ENCODE results near the gene WDR59. TPM values are rescaled to one million over a fixed set of nuclear protein-coding genes. Genes with fewer than 3 reads are reported as not detected.

Gene WDR59
- total and polyA plus RNA-seq, 9 of the 15 experiments (the other 6 are each of a cell fraction or from before 2014, with no cell fraction given): 12.7 to 126 (median 34.7) TPM

DNA sequence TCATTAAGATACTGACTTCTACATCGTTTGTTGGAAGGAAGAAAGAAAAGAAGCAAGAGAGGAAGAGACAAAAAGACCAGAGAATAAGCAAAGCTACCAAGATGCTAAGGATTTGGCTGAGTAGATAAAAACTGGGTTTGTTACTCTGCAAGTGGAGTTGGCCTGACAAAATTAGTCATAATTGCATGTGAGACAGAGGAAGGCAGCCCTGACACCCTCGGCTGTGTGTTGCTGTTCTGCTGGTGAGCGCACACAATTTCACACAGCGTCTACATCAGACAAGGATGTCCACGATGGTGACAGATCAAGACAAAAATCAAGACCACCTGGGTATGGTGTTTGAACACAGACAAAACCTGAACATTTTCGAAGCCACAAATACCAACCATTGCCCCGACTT lies 134.9 kb downstream of the WDR59 start (continued):
- TF ChIP-seq, protein P1, sequence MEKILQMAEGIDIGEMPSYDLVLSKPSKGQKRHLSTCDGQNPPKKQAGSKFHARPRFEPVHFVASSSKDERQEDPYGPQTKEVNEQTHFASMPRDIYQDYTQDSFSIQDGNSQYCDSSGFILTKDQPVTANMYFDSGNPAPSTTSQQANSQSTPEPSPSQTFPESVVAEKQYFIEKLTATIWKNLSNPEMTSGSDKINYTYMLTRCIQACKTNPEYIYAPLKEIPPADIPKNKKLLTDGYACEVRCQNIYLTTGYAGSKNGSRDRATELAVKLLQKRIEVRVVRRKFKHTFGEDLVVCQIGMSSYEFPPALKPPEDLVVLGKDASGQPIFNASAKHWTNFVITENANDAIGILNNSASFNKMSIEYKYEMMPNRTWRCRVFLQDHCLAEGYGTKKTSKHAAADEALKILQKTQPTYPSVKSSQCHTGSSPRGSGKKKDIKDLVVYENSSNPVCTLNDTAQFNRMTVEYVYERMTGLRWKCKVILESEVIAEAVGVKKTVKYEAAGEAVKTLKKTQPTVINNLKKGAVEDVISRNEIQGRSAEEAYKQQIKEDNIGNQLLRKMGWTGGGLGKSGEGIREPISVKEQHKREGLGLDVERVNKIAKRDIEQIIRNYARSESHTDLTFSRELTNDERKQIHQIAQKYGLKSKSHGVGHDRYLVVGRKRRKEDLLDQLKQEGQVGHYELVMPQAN (IDR thresholded peaks at IDR 0.05; ENCODE audit: borderline replicate concordance): no peak

DNA sequence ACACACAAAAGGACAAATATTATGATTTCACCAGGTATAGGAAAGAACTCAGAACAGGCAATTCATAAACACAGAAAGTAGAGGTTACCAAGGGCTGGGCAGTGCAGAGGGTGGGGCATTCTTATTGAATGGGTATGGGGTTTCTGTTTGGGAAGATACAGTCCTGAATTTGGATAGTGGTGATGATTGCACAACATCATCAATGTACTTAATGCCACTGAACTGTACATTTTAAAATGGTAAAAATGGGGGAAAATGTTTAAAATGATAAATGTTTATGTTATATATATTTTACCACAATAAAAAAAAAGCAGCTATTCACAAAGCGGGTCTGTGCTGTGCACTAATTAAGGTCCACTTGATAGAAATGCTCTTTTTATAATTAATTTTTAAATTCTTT lies 137.7 kb downstream of the WDR59 start:
- 43% methylated on average over 1 of the region's 1 CpG for WGBS (ENCODE audit: insufficient coverage, low coverage, missing lambda C conversion rate)
- H3K27ac ChIP-seq (ENCODE audit: extremely low read depth, low read depth, low read length): no peak overlapping the region
- H2AFZ ChIP-seq (ENCODE audit: low read depth, low read length): no peak overlapping the region
- no peak overlapping the region for H3K9ac ChIP-seq (ENCODE audit: insufficient read depth in 1 of 2, low read depth in 2 of 2, low read length in 2 of 2)
- no peaks in the 10 kb centered on the region for H3K9me3 ChIP-seq (replicated peaks; ENCODE audit: control insufficient read depth, insufficient read depth, low read depth, low read length)
- intact Hi-C loops (cut with micrococcal nuclease): no loop called here
- H3K36me3 ChIP-seq (ENCODE audit: control insufficient read depth, insufficient read depth, low read length): no peaks in the 10 kb centered on the region
- H4K20me1 ChIP-seq (replicated peaks; ENCODE audit: control insufficient read depth, insufficient read depth, low read length): no peaks in the 10 kb centered on the region
- FAIRE-seq (no peak), ATAC-seq (no peak), DNase-seq (ENCODE audit: extremely low read depth in 1 of 4, low spot score in 3 of 4) (no peak)
- peaks cover 7 to 9% of the 10 kb centered on the region in 2 experiments; a peak in 4 of 5 replicates for H3K27me3 ChIP-seq (ENCODE audit: control insufficient read depth in 2 of 2, insufficient read depth in 2 of 2, low read length in 2 of 2)
- no peak overlapping the region for H3K4me2 ChIP-seq (ENCODE audit: insufficient read depth, low read length)
- no peaks in the 10 kb centered on the region for H3K9me1 ChIP-seq (ENCODE audit: control insufficient read depth, insufficient read depth, low read length)
- no TSS peak for BruUV-seq (replicated peaks)
- CTCF ChIA-PET (ENCODE audit: low intra/inter-chr PET ratio): no interaction called here
- in situ Hi-C loops (cut with MboI): no loop called here
- POLR2A ChIA-PET: interaction anchor here (0.6 to 0.7 kb wide), 2 partner anchors 108 to 109 kb away, joined by 3 read pairs; no protein-coding TSS in a partner anchor
- no peak overlapping the region for H3K4me3 ChIP-seq
- H3K79me2 ChIP-seq (ENCODE audit: control insufficient read depth, insufficient read depth, low read length): no peaks in the 10 kb centered on the region
- TF ChIP-seq NCOR1 (IDR thresholded peaks at IDR 0.05): no peak
- no peak for TF ChIP-seq ARID2 (IDR thresholded peaks at IDR 0.05)
- no peak for TF ChIP-seq POLR2AphosphoS5 (IDR thresholded peaks at IDR 0.05; ENCODE audit: control insufficient read depth, insufficient read depth, low read depth, low read length)
- TF ChIP-seq ZNF311 (CRISPR knock-in tag; IDR thresholded peaks at IDR 0.05): no peak
- TF ChIP-seq CEBPB (tag; IDR thresholded peaks at IDR 0.05): peak; percentile 56; the same call in 1 of the 2 replicates
- TF ChIP-seq HDAC1 (IDR thresholded peaks at IDR 0.05): no peak
- no peak for TF ChIP-seq ZNF23 (CRISPR knock-in tag; IDR thresholded peaks at IDR 0.05)
- TF ChIP-seq NFATC3 (IDR thresholded peaks at IDR 0.05): no peak
- no peak for TF ChIP-seq CEBPG (CRISPR knock-in tag; IDR thresholded peaks at IDR 0.05)
- peak in 1 of 2 experiments; percentile 50; a peak in 1 of 4 replicates for TF ChIP-seq CEBPG (tag; conservative IDR thresholded peaks at IDR 0.05 in 1 of 2, IDR thresholded peaks at IDR 0.05 in 1 of 2)
- TF ChIP-seq SMARCE1 (IDR thresholded peaks at IDR 0.05): no peak
- TF ChIP-seq ZNF584 (CRISPR knock-in tag; IDR thresholded peaks at IDR 0.05; ENCODE audit: low read depth): no peak
- no peak for TF ChIP-seq HOXB6 (CRISPR knock-in tag; IDR thresholded peaks at IDR 0.05; ENCODE audit: borderline replicate concordance)
- TF ChIP-seq MAFK (IDR thresholded peaks at IDR 0.05; ENCODE audit: low read length): no peak
- H3K4me1 ChIP-seq (replicated peaks in 1 of 2; ENCODE audit: control insufficient read depth in 2 of 2, insufficient read depth in 2 of 2, low read length in 2 of 2): no peaks in the 10 kb centered on the region
